HepG2 (cell line): ENCODE measurements around the gene MTR. TPM values are rescaled to one million over a fixed set of nuclear protein-coding genes. Genes with fewer than 3 reads are reported as not detected.

Experiments used
- GZF1 ChIP-seq: sonication (generic); formaldehyde crosslinking; IDR thresholded peaks from 2 replicates; pipeline ENCODE4 v1.5.1; 2020; ENCODE audit warnings: mild to moderate bottlenecking, missing genetic modification reagents
- HHEX ChIP-seq: IDR thresholded peaks from 2 replicates; pipeline ENCODE4 v1.6.1; 2016; ENCODE audit warnings: control low read depth
- MIXL1 ChIP-seq: IDR thresholded peaks from 2 replicates; pipeline ENCODE4 v1.6.1; 2016
- RCOR2 ChIP-seq: IDR thresholded peaks from 2 replicates; pipeline ENCODE4 v1.6.1; 2016; ENCODE audit warnings: missing biosample characterization, missing genetic modification reagents
- REL ChIP-seq: sonication (generic); formaldehyde crosslinking; conservative IDR thresholded peaks from 2 replicates; pipeline ENCODE4 v1.8.0; 2022; ENCODE audit warnings: mild to moderate bottlenecking, missing genetic modification reagents, moderate library complexity
- RXRA ChIP-seq: sonication (generic); formaldehyde crosslinking; IDR thresholded peaks from 2 replicates; pipeline ENCODE4 v1.5.1; 2020; ENCODE audit warnings: missing genetic modification reagents
- TAF1 ChIP-seq: sonication (generic); formaldehyde crosslinking; IDR thresholded peaks from 2 replicates; pipeline ENCODE4 v1.4.0; 2020; ENCODE audit warnings: missing genetic modification reagents
- ZNF333 ChIP-seq: sonication (generic); formaldehyde crosslinking; IDR thresholded peaks from 2 replicates; pipeline ENCODE4 v1.4.0; 2020; ENCODE audit warnings: mild to moderate bottlenecking, missing genetic modification reagents, borderline replicate concordance
- ZNF629 ChIP-seq: sonication (generic); formaldehyde crosslinking; conservative IDR thresholded peaks from 2 replicates; pipeline ENCODE4 v1.5.0; 2020; ENCODE audit warnings: missing genetic modification reagents
- polyA plus RNA-seq, 8 experiments: library from polyadenylated mRNA; depleted of rRNA in 3 of 8; stranded (reverse) in 7 of 8; unstranded in 1 of 8; fragments of >200 nt; fragmentation: Illumina TruSeq in 4 of 8; extraction: Trizol in 4 of 8; gene quantifications; 2 replicates each; pipeline versions ENCODE4 v1.2.1 to v1.2.3, GENCODE V29; 2011 to 2016; ENCODE audit warnings: low read depth in 4 of 8, missing spikeins in 1 of 8, mixed read lengths in 1 of 8; ENCODE audit not compliant: insufficient read depth in 1 of 8
- total RNA-seq, 5 experiments: library from RNA; depleted of rRNA; stranded (reverse); fragments of >200 nt; fragmentation: Illumina TruSeq; extraction: Trizol; gene quantifications; 2 replicates each; pipeline ENCODE4 v1.2.3, GENCODE V29; 2016; ENCODE audit warnings: low read depth in 1 of 5
- TF ChIP-seq, protein P1 (sequence below): sonication (generic); formaldehyde crosslinking; IDR thresholded peaks from 2 replicates; pipeline ENCODE4 v1.8.0; 2022; ENCODE audit warnings: low read depth, missing genetic modification reagents
- TF ChIP-seq, protein P2 (sequence below): sonication (generic); formaldehyde crosslinking; IDR thresholded peaks from 2 replicates; pipeline ENCODE4 v1.4.0; 2020; ENCODE audit warnings: missing genetic modification reagents
- TF ChIP-seq, protein P3 (sequence below): sonication (generic); formaldehyde crosslinking; IDR thresholded peaks from 2 replicates; pipeline ENCODE4 v1.8.0; 2022; ENCODE audit warnings: mild to moderate bottlenecking, missing genetic modification reagents, moderate library complexity
- TF ChIP-seq, protein P4 (sequence below): conservative IDR thresholded peaks from 2 replicates; pipeline ENCODE4 v1.6.1; 2018; ENCODE audit warnings: missing genetic modification reagents
- TF ChIP-seq, protein P5 (sequence below): sonication (generic); formaldehyde crosslinking; IDR thresholded peaks from 2 replicates; pipeline ENCODE4 v1.4.0; 2020; ENCODE audit warnings: missing genetic modification reagents
- TF ChIP-seq, protein P6 (sequence below): sonication (generic); formaldehyde crosslinking; IDR thresholded peaks from 2 replicates; pipeline ENCODE4 v1.8.1; 2022; ENCODE audit warnings: mild to moderate bottlenecking, missing genetic modification reagents
- TF ChIP-seq, protein P7 (sequence below): sonication (generic); formaldehyde crosslinking; conservative IDR thresholded peaks from 2 replicates; pipeline ENCODE4 v1.5.0; 2020; ENCODE audit warnings: missing genetic modification reagents
- TF ChIP-seq, protein P8 (sequence below): sonication (generic); formaldehyde crosslinking; IDR thresholded peaks from 2 replicates; pipeline ENCODE4 v1.5.0; 2020; ENCODE audit warnings: missing genetic modification reagents

Gene MTR
- total and polyA plus RNA-seq, 2 of the 13 experiments (the other 11 are each of a cell fraction or from before 2014, with no cell fraction given): 16.3 to 36.1 TPM

- TF ChIP-seq, protein P1, sequence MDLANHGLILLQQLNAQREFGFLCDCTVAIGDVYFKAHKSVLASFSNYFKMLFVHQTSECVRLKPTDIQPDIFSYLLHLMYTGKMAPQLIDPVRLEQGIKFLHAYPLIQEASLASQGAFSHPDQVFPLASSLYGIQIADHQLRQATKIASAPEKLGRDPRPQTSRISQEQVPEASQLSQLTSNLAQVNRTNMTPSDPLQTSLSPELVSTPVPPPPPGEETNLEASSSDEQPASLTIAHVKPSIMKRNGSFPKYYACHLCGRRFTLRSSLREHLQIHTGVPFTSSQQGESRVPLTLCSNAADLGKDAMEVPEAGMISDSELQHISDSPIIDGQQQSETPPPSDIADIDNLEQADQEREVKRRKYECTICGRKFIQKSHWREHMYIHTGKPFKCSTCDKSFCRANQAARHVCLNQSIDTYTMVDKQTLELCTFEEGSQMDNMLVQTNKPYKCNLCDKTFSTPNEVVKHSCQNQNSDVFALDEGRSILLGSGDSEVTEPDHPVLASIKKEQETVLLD (CRISPR knock-in tag): no peak
- TF ChIP-seq MIXL1 (CRISPR knock-in tag) (no peak), REL (CRISPR knock-in tag) (no peak), TAF1 (no peak), ZNF629 (no peak), HHEX (CRISPR knock-in tag) (no peak), GZF1 (CRISPR knock-in tag) (no peak), RCOR2 (CRISPR knock-in tag) (peak; percentile 72; the same call in 1 of the 2 replicates), RXRA (CRISPR knock-in tag) (no peak), ZNF333 (CRISPR knock-in tag) (no peak)
- TF ChIP-seq, protein P2, sequence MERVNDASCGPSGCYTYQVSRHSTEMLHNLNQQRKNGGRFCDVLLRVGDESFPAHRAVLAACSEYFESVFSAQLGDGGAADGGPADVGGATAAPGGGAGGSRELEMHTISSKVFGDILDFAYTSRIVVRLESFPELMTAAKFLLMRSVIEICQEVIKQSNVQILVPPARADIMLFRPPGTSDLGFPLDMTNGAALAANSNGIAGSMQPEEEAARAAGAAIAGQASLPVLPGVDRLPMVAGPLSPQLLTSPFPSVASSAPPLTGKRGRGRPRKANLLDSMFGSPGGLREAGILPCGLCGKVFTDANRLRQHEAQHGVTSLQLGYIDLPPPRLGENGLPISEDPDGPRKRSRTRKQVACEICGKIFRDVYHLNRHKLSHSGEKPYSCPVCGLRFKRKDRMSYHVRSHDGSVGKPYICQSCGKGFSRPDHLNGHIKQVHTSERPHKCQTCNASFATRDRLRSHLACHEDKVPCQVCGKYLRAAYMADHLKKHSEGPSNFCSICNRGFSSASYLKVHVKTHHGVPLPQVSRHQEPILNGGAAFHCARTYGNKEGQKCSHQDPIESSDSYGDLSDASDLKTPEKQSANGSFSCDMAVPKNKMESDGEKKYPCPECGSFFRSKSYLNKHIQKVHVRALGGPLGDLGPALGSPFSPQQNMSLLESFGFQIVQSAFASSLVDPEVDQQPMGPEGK (CRISPR knock-in tag): no peak
- TF ChIP-seq, protein P3, sequence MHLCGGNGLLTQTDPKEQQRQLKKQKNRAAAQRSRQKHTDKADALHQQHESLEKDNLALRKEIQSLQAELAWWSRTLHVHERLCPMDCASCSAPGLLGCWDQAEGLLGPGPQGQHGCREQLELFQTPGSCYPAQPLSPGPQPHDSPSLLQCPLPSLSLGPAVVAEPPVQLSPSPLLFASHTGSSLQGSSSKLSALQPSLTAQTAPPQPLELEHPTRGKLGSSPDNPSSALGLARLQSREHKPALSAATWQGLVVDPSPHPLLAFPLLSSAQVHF (CRISPR knock-in tag): no peak
- TF ChIP-seq, protein P4, sequence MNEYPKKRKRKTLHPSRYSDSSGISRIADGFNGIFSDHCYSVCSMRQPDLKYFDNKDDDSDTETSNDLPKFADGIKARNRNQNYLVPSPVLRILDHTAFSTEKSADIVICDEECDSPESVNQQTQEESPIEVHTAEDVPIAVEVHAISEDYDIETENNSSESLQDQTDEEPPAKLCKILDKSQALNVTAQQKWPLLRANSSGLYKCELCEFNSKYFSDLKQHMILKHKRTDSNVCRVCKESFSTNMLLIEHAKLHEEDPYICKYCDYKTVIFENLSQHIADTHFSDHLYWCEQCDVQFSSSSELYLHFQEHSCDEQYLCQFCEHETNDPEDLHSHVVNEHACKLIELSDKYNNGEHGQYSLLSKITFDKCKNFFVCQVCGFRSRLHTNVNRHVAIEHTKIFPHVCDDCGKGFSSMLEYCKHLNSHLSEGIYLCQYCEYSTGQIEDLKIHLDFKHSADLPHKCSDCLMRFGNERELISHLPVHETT (CRISPR knock-in tag): no peak
- TF ChIP-seq, protein P5, sequence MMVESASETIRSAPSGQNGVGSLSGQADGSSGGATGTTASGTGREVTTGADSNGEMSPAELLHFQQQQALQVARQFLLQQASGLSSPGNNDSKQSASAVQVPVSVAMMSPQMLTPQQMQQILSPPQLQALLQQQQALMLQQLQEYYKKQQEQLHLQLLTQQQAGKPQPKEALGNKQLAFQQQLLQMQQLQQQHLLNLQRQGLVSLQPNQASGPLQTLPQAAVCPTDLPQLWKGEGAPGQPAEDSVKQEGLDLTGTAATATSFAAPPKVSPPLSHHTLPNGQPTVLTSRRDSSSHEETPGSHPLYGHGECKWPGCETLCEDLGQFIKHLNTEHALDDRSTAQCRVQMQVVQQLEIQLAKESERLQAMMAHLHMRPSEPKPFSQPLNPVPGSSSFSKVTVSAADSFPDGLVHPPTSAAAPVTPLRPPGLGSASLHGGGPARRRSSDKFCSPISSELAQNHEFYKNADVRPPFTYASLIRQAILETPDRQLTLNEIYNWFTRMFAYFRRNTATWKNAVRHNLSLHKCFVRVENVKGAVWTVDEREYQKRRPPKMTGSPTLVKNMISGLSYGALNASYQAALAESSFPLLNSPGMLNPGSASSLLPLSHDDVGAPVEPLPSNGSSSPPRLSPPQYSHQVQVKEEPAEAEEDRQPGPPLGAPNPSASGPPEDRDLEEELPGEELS (CRISPR knock-in tag): 0 out of 2 replicates have a peak, but pooled peaks have one; percentile 12
- TF ChIP-seq, protein P6, sequence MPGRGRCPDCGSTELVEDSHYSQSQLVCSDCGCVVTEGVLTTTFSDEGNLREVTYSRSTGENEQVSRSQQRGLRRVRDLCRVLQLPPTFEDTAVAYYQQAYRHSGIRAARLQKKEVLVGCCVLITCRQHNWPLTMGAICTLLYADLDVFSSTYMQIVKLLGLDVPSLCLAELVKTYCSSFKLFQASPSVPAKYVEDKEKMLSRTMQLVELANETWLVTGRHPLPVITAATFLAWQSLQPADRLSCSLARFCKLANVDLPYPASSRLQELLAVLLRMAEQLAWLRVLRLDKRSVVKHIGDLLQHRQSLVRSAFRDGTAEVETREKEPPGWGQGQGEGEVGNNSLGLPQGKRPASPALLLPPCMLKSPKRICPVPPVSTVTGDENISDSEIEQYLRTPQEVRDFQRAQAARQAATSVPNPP: no peak
- TF ChIP-seq, protein P7, sequence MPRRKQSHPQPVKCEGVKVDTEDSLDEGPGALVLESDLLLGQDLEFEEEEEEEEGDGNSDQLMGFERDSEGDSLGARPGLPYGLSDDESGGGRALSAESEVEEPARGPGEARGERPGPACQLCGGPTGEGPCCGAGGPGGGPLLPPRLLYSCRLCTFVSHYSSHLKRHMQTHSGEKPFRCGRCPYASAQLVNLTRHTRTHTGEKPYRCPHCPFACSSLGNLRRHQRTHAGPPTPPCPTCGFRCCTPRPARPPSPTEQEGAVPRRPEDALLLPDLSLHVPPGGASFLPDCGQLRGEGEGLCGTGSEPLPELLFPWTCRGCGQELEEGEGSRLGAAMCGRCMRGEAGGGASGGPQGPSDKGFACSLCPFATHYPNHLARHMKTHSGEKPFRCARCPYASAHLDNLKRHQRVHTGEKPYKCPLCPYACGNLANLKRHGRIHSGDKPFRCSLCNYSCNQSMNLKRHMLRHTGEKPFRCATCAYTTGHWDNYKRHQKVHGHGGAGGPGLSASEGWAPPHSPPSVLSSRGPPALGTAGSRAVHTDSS (CRISPR knock-in tag): no peak
- TF ChIP-seq, protein P8, sequence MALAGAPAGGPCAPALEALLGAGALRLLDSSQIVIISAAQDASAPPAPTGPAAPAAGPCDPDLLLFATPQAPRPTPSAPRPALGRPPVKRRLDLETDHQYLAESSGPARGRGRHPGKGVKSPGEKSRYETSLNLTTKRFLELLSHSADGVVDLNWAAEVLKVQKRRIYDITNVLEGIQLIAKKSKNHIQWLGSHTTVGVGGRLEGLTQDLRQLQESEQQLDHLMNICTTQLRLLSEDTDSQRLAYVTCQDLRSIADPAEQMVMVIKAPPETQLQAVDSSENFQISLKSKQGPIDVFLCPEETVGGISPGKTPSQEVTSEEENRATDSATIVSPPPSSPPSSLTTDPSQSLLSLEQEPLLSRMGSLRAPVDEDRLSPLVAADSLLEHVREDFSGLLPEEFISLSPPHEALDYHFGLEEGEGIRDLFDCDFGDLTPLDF: no peak
These were observed 38.5 kb downstream of the MTR start (continued) for GRCh38 chr1:236833575-236833974.
